GM12878 (cell line): ENCODE data around the gene SFXN5. TPM values are rescaled to one million over a fixed set of nuclear protein-coding genes. Genes with fewer than 3 reads are reported as not detected.

Experiments used
- polyA plus RNA-seq, 11 experiments: library from polyadenylated mRNA; depleted of rRNA in 4 of 11; unstranded in 6 of 11; stranded (reverse) in 5 of 11; fragments of >200 nt; fragmentation: Nextera tagmentation in 4 of 11; fragmentation: Illumina TruSeq in 1 of 11; extraction: Ambion mirVana in 4 of 11; extraction: Trizol in 1 of 11; gene quantifications; 1 replicate in 1 of 11; 2 replicates in 10 of 11; pipeline versions ENCODE4 v1.2.1 to v1.2.3, GENCODE V29; 2011 to 2016; ENCODE audit warnings: inconsistent platforms in 2 of 11, missing spikeins in 2 of 11, low read depth in 1 of 11
- total RNA-seq, 4 experiments: library from RNA; depleted of rRNA in 3 of 4; stranded (reverse); fragments of >200 nt in 3 of 4; fragmentation: Illumina TruSeq in 1 of 4; extraction: Trizol in 1 of 4; gene quantifications; 2 replicates each; pipeline versions ENCODE4 v1.2.1 to v1.2.3, GENCODE V29; 2013 to 2021
- TF ChIP-seq, protein P1 (sequence below): IDR thresholded peaks from 2 replicates; pipeline ENCODE4 v1.6.1; 2012; ENCODE audit warnings: improper control_type of control experiment, low read depth, low read length; ENCODE audit not compliant: insufficient replicate concordance

SFXN5 gene
- total and polyA plus RNA-seq, 10 of the 15 experiments (the other 5 are each of a cell fraction or from before 2014, with no cell fraction given), result 3.3 to 15.9 (median 11.2) TPM

DNA sequence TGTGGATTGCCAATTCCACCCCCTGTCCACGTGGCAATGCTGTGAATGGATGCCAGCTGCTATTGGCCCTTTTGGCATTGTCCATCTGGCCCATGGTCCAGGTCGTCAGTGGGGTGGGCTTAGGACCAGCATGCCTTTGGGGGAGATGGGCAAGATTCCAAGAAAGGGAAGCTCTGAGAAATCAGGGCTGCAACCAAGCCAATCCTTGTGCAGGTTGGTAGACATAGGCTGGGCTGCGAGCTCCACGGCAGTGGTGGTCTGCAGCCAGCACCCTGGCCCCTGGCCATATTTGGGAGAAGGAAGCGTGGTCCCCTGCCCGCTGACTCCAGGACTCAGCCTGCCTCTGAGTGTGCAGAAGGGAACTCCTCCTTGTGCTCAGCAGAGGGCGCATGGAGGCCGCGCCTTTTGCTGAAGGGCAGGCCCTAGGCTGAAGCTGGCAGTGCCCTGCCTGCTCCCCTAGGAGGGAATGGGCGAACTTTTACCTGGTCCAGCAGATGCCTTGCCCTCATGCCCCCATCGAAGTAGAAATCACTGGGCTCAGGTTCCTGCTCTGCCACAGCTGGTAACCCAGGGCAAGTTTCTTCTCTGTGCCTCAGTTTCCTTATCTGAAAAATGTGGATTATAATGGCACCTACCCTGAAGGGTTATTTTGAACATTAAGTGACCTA, 178.9 kb downstream of the SFXN5 start (continued):
- TF ChIP-seq, protein P1, sequence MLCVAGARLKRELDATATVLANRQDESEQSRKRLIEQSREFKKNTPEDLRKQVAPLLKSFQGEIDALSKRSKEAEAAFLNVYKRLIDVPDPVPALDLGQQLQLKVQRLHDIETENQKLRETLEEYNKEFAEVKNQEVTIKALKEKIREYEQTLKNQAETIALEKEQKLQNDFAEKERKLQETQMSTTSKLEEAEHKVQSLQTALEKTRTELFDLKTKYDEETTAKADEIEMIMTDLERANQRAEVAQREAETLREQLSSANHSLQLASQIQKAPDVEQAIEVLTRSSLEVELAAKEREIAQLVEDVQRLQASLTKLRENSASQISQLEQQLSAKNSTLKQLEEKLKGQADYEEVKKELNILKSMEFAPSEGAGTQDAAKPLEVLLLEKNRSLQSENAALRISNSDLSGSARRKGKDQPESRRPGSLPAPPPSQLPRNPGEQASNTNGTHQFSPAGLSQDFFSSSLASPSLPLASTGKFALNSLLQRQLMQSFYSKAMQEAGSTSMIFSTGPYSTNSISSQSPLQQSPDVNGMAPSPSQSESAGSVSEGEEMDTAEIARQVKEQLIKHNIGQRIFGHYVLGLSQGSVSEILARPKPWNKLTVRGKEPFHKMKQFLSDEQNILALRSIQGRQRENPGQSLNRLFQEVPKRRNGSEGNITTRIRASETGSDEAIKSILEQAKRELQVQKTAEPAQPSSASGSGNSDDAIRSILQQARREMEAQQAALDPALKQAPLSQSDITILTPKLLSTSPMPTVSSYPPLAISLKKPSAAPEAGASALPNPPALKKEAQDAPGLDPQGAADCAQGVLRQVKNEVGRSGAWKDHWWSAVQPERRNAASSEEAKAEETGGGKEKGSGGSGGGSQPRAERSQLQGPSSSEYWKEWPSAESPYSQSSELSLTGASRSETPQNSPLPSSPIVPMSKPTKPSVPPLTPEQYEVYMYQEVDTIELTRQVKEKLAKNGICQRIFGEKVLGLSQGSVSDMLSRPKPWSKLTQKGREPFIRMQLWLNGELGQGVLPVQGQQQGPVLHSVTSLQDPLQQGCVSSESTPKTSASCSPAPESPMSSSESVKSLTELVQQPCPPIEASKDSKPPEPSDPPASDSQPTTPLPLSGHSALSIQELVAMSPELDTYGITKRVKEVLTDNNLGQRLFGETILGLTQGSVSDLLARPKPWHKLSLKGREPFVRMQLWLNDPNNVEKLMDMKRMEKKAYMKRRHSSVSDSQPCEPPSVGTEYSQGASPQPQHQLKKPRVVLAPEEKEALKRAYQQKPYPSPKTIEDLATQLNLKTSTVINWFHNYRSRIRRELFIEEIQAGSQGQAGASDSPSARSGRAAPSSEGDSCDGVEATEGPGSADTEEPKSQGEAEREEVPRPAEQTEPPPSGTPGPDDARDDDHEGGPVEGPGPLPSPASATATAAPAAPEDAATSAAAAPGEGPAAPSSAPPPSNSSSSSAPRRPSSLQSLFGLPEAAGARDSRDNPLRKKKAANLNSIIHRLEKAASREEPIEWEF, result no peak

Other genes with a start within 250 kb of the SFXN5 start
Only the 7 nearest of the 10 such genes appear.
- 3.6 and 4.1 TPM in 2 replicates for gene SPR, start 184.3 kb downstream of the SFXN5 start, total RNA-seq (2014; rRNA removed)
- 1.8 and 2.0 TPM in 2 replicates for gene SPR, start 184.3 kb downstream of the SFXN5 start, total RNA-seq (2014; rRNA removed; fragmentation: Illumina TruSeq; extraction: Trizol)
- gene SPR, start 184.3 kb downstream of the SFXN5 start, total RNA-seq (2021), result 2.9 TPM in 2 replicates
- 6.3 and 7.8 TPM in 2 replicates for gene SPR, start 184.3 kb downstream of the SFXN5 start, polyA plus RNA-seq (2011; rRNA removed)
- 1.1 and 1.8 TPM in 2 replicates for gene SPR, start 184.3 kb downstream of the SFXN5 start, polyA plus RNA-seq (2014; fragmentation: Illumina TruSeq; extraction: Trizol)
- gene SPR, start 184.3 kb downstream of the SFXN5 start, polyA plus RNA-seq (2014; fragmentation: Nextera tagmentation; extraction: Ambion mirVana), result 1 to 10 TPM in 1 of 2 experiments, under 1 TPM in 1; 0.68 to 1.3 TPM
- gene SPR, start 184.3 kb downstream of the SFXN5 start, polyA plus RNA-seq (2014; rRNA removed), result 2.1 and 2.4 TPM in 2 replicates
- gene SPR, start 184.3 kb downstream of the SFXN5 start, polyA plus RNA-seq (2016; fragmentation: Nextera tagmentation; extraction: Ambion mirVana), result 1 to 10 TPM; 4.3 to 6.4 TPM
- 1.9 and 2.3 TPM in 2 replicates for gene EMX1, start 154.2 kb downstream of the SFXN5 start, total RNA-seq (2014; rRNA removed)
- 0.28 and 0.49 TPM in 2 replicates for gene EMX1, start 154.2 kb downstream of the SFXN5 start, total RNA-seq (2014; rRNA removed; fragmentation: Illumina TruSeq; extraction: Trizol)
- gene EMX1, start 154.2 kb downstream of the SFXN5 start, total RNA-seq (2021), result 1.1 and 1.2 TPM in 2 replicates
- gene EMX1, start 154.2 kb downstream of the SFXN5 start, polyA plus RNA-seq (2011; rRNA removed), result 3.2 and 5.1 TPM in 2 replicates
- gene EMX1, start 154.2 kb downstream of the SFXN5 start, polyA plus RNA-seq (2014; fragmentation: Illumina TruSeq; extraction: Trizol), result 0.16 TPM in 1 of 2 replicates, not detected in the other
- under 1 TPM in 1 of 2 experiments, not detected in 1; 0.07 TPM for gene EMX1, start 154.2 kb downstream of the SFXN5 start, polyA plus RNA-seq (2014; fragmentation: Nextera tagmentation; extraction: Ambion mirVana)
- gene EMX1, start 154.2 kb downstream of the SFXN5 start, polyA plus RNA-seq (2014; rRNA removed), result 1.1 and 1.3 TPM in 2 replicates
- gene EMX1, start 154.2 kb downstream of the SFXN5 start, polyA plus RNA-seq (2016; fragmentation: Nextera tagmentation; extraction: Ambion mirVana), result 1 to 10 TPM; 1.1 to 1.5 TPM
- gene RAB11FIP5, start 41.2 kb upstream of the SFXN5 start, total RNA-seq (2014; rRNA removed), result not detected in 2 replicates
- gene RAB11FIP5, start 41.2 kb upstream of the SFXN5 start, total RNA-seq (2014; rRNA removed; fragmentation: Illumina TruSeq; extraction: Trizol), result not detected in 2 replicates
- 0.05 and 0.08 TPM in 2 replicates for gene RAB11FIP5, start 41.2 kb upstream of the SFXN5 start, total RNA-seq (2021)
- gene RAB11FIP5, start 41.2 kb upstream of the SFXN5 start, polyA plus RNA-seq (2011; rRNA removed), result 0.01 and 0.20 TPM in 2 replicates
- gene RAB11FIP5, start 41.2 kb upstream of the SFXN5 start, polyA plus RNA-seq (2014; fragmentation: Illumina TruSeq; extraction: Trizol), result not detected in 2 replicates
- gene RAB11FIP5, start 41.2 kb upstream of the SFXN5 start, polyA plus RNA-seq (2014; fragmentation: Nextera tagmentation; extraction: Ambion mirVana), result under 1 TPM in 1 of 2 experiments, not detected in 1; 0.07 TPM
- 0.03 and 0.08 TPM in 2 replicates for gene RAB11FIP5, start 41.2 kb upstream of the SFXN5 start, polyA plus RNA-seq (2014; rRNA removed)
- gene RAB11FIP5, start 41.2 kb upstream of the SFXN5 start, polyA plus RNA-seq (2016; fragmentation: Nextera tagmentation; extraction: Ambion mirVana), result not detected
- not detected in 2 replicates for gene NOTO, start 130.9 kb upstream of the SFXN5 start, total RNA-seq (2014; rRNA removed)
- not detected in 2 replicates for gene NOTO, start 130.9 kb upstream of the SFXN5 start, total RNA-seq (2014; rRNA removed; fragmentation: Illumina TruSeq; extraction: Trizol)
- gene NOTO, start 130.9 kb upstream of the SFXN5 start, total RNA-seq (2021), result not detected in 2 replicates
- not detected in 2 replicates for gene NOTO, start 130.9 kb upstream of the SFXN5 start, polyA plus RNA-seq (2011; rRNA removed)
- gene NOTO, start 130.9 kb upstream of the SFXN5 start, polyA plus RNA-seq (2014; fragmentation: Illumina TruSeq; extraction: Trizol), result not detected in 2 replicates
- gene NOTO, start 130.9 kb upstream of the SFXN5 start, polyA plus RNA-seq (2014; fragmentation: Nextera tagmentation; extraction: Ambion mirVana), result not detected
- not detected in 2 replicates for gene NOTO, start 130.9 kb upstream of the SFXN5 start, polyA plus RNA-seq (2014; rRNA removed)
- not detected for gene NOTO, start 130.9 kb upstream of the SFXN5 start, polyA plus RNA-seq (2016; fragmentation: Nextera tagmentation; extraction: Ambion mirVana)
- 31.4 and 31.5 TPM in 2 replicates for gene SMYD5, start 142.5 kb upstream of the SFXN5 start, total RNA-seq (2014; rRNA removed)
- gene SMYD5, start 142.5 kb upstream of the SFXN5 start, total RNA-seq (2014; rRNA removed; fragmentation: Illumina TruSeq; extraction: Trizol), result 21.1 and 21.2 TPM in 2 replicates
- 30.8 and 34.4 TPM in 2 replicates for gene SMYD5, start 142.5 kb upstream of the SFXN5 start, total RNA-seq (2021)
- gene SMYD5, start 142.5 kb upstream of the SFXN5 start, polyA plus RNA-seq (2011; rRNA removed), result 23.1 and 34.7 TPM in 2 replicates
- 29.9 and 35.3 TPM in 2 replicates for gene SMYD5, start 142.5 kb upstream of the SFXN5 start, polyA plus RNA-seq (2014; fragmentation: Illumina TruSeq; extraction: Trizol)
- gene SMYD5, start 142.5 kb upstream of the SFXN5 start, polyA plus RNA-seq (2014; fragmentation: Nextera tagmentation; extraction: Ambion mirVana), result 1 to 10 TPM; 6.1 to 6.6 TPM
- 33.8 and 34.1 TPM in 2 replicates for gene SMYD5, start 142.5 kb upstream of the SFXN5 start, polyA plus RNA-seq (2014; rRNA removed)
- gene SMYD5, start 142.5 kb upstream of the SFXN5 start, polyA plus RNA-seq (2016; fragmentation: Nextera tagmentation; extraction: Ambion mirVana), result 10 to 100 TPM; 18.4 to 18.8 TPM
- gene PRADC1, start 161.5 kb upstream of the SFXN5 start, total RNA-seq (2014; rRNA removed), result 16.9 and 18.6 TPM in 2 replicates
- 11.7 and 12.4 TPM in 2 replicates for gene PRADC1, start 161.5 kb upstream of the SFXN5 start, total RNA-seq (2014; rRNA removed; fragmentation: Illumina TruSeq; extraction: Trizol)
- 13.4 and 15.7 TPM in 2 replicates for gene PRADC1, start 161.5 kb upstream of the SFXN5 start, total RNA-seq (2021)
- 5.1 and 8.9 TPM in 2 replicates for gene PRADC1, start 161.5 kb upstream of the SFXN5 start, polyA plus RNA-seq (2011; rRNA removed)
- 6.2 and 12.6 TPM in 2 replicates for gene PRADC1, start 161.5 kb upstream of the SFXN5 start, polyA plus RNA-seq (2014; fragmentation: Illumina TruSeq; extraction: Trizol)
- 1 to 10 TPM; 3.7 to 8.1 TPM for gene PRADC1, start 161.5 kb upstream of the SFXN5 start, polyA plus RNA-seq (2014; fragmentation: Nextera tagmentation; extraction: Ambion mirVana)
- gene PRADC1, start 161.5 kb upstream of the SFXN5 start, polyA plus RNA-seq (2014; rRNA removed), result 14.9 and 16.1 TPM in 2 replicates
- gene PRADC1, start 161.5 kb upstream of the SFXN5 start, polyA plus RNA-seq (2016; fragmentation: Nextera tagmentation; extraction: Ambion mirVana), result 10 to 100 TPM; 31.5 to 39.0 TPM
- 468 and 475 TPM in 2 replicates for gene CCT7, start 162.6 kb upstream of the SFXN5 start, total RNA-seq (2014; rRNA removed)
- 472 and 478 TPM in 2 replicates for gene CCT7, start 162.6 kb upstream of the SFXN5 start, total RNA-seq (2014; rRNA removed; fragmentation: Illumina TruSeq; extraction: Trizol)
- 474 and 494 TPM in 2 replicates for gene CCT7, start 162.6 kb upstream of the SFXN5 start, total RNA-seq (2021)
- 498 and 571 TPM in 2 replicates for gene CCT7, start 162.6 kb upstream of the SFXN5 start, polyA plus RNA-seq (2011; rRNA removed)
- 574 and 674 TPM in 2 replicates for gene CCT7, start 162.6 kb upstream of the SFXN5 start, polyA plus RNA-seq (2014; fragmentation: Illumina TruSeq; extraction: Trizol)
- 100 to 1,000 TPM; 206 to 377 TPM for gene CCT7, start 162.6 kb upstream of the SFXN5 start, polyA plus RNA-seq (2014; fragmentation: Nextera tagmentation; extraction: Ambion mirVana)
- gene CCT7, start 162.6 kb upstream of the SFXN5 start, polyA plus RNA-seq (2014; rRNA removed), result 530 and 598 TPM in 2 replicates
- 100 to 1,000 TPM; 455 to 510 TPM for gene CCT7, start 162.6 kb upstream of the SFXN5 start, polyA plus RNA-seq (2016; fragmentation: Nextera tagmentation; extraction: Ambion mirVana)